GM19239 (cell line): ENCODE results near the gene NAGK.
A peak's percentile ranks its signal among the peaks of the same experiment; 100 is the strongest.
"Not testable (repeated sequence)": the region's sequence is repeated elsewhere in the genome, so short reads cannot be mapped to it uniquely, and the experiment has no call there.

Source experiments
- DNase-seq: peaks from one replicate; pipeline ENCODE4 v3.0.0; 2011; ENCODE audit warnings: low spot score; ENCODE audit not compliant: insufficient read length
- FAIRE-seq: peaks from 2 replicates; lab custom pipeline; 2011; peaks lifted over from hg19 to GRCh38; lab: Jason Lieb, UNC

Gene NAGK

DNA sequence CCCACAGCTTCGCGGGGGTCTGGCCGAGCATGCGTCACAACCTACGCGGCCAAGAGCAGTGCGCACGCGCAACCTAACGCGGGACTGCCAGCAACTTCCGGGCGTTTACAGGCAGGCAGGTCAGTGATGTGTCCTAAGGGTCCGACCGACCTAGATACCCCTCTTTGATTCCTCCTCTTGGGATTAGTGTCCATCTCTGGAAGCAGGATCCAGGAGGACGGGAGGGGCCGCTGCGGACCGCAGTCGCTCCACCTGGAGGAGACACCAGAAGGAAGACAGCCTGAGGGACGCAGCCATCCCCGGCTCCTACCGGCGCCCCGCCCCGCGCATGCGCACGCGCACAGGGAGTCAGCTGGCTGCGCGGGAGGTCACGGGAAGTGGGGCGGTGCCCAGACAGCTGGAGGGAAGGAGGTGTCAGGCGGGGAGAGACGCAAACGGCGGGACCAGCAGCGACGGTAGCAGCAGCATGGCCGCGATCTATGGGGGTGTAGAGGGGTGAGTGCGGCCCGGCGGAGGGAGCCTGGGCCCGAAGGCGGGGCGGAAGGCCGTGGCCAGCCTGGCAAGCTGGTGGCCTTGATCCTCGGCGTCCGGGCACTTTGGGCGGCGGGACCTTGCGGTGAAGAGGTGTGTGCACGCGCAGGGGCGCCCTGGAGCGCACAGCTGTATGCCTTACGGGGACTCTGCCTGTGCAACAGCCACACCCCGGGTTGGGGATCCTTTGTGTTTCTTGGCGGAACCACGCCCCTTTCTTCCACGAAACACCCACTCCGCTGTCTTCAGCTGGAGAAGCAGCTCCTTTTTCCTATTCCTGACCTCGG lies at the start of gene NAGK:
NAGK (plus strand) TSS at position 431 of the 818 bp plus-strand sequence; CDS start at position 467, 36 bp downstream.
- FAIRE-seq = peak; percentile 92
- peak; percentile 74 for DNase-seq

DNA sequence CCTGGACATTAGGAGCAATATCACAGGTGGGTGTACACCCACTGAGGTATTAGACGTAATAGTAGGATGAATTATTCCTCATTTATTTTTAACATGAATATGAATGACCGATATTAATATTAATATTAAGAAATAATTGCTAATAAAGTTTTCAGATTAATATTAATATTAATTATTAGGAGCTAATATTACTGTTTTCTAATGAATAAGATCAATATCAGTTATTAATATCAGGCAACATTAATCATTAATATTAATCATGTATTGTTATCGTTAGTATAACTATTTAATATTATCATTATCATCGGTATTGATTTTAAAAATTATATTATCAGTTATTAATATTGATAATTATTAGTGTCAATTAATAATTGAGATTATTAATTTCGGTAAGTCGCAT lies 48.5 kb upstream of the NAGK start:
- DNase-seq, FAIRE-seq: not testable (repeated sequence)

DNA sequence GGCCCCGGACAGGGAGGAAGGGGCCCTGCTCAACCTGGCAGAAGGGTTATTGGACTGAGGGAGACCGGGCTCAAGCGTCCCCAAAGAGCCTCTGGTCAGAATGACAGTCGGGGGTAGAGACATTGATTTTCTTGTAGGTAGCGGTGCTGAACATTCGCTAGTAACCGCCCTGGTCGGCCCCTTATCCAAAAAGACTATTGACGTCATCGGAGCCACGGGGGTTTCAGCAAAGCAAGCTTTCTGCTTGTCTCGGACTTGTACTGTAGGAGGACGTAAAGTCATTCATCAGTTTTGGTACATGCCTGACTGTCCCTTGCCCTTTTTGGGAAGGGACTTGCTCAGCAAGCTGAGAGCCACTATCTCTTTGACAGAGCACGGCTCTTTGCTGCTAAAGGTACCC lies 47.1 kb upstream of the NAGK start:
- not testable (repeated sequence) for FAIRE-seq, DNase-seq

DNA sequence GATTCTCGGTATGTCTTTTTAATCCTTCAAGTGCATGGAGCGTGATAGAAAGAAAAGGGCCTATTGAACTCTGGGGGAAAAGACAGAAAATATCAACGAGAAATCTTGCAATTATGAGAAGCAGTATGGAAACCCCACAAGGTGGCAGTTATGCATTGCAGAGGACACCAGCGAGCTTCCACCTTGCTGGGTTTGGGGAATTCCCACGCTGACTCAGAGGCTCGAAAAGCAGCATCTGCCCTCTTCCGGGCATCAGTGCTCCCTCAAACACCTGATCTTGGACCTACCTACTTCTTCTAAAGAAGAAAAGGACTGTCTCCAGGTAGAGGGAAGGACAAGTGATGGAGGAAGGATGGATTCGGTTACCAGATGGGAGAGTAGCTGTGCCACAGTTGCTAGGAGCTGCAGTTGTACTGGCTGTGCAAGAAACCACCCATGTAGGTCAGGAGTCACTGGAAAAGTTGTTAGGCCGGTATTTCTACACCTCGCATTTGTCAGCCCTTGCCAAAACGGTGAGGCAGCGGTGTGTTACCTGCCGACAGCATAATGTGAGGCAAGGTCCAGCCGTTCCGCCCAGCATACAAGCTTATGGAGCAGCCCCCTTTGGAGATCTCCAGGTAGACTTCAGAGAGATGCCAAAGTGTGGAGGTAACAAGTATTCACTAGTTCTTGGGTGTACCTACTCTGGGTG lies 44.8 kb upstream of the NAGK start:
- DNase-seq = not testable (repeated sequence)
- FAIRE-seq = peak; percentile 74

DNA sequence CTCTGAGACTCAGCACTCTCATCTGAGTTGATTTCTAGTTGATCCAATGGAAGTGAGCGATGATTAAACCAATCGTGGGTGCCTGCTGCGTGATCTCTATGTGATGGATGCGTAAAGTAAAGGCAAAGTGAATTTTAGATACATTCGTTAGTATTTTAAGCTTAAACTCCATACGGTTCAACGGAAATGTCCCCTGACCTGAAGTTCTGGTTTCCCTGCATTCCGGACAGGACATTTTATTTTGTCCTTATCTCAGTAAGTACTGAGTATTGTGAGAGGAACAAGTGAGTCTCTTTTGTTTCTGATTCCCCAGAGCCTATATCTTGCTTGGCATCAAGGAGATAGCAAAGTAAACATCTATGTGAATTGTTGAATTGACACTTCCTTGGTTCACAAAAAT lies 32.2 kb upstream of the NAGK start:
- not testable (repeated sequence) for FAIRE-seq

DNA sequence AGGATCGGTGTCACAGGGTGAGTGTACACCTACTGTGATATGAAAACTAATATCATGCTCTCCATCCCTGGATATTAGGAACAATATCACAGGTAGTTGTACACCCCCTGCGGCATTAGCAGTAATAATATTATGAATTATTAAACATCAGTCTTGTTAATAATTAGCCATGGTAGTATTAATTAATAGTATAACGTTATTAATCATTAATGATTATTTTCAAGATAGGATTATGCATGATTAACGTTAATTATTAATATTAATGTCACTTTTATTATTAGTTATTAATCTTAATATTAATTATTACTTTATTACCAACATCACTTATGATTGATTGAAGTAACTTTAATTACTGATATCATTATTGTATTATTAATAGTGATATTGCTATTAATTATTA lies 26.2 kb upstream of the NAGK start:
- DNase-seq (no peak), FAIRE-seq (no peak)

More for the DNA sequence above, 32.2 kb upstream of the NAGK start:
- DNase-seq = not testable (repeated sequence)

DNA sequence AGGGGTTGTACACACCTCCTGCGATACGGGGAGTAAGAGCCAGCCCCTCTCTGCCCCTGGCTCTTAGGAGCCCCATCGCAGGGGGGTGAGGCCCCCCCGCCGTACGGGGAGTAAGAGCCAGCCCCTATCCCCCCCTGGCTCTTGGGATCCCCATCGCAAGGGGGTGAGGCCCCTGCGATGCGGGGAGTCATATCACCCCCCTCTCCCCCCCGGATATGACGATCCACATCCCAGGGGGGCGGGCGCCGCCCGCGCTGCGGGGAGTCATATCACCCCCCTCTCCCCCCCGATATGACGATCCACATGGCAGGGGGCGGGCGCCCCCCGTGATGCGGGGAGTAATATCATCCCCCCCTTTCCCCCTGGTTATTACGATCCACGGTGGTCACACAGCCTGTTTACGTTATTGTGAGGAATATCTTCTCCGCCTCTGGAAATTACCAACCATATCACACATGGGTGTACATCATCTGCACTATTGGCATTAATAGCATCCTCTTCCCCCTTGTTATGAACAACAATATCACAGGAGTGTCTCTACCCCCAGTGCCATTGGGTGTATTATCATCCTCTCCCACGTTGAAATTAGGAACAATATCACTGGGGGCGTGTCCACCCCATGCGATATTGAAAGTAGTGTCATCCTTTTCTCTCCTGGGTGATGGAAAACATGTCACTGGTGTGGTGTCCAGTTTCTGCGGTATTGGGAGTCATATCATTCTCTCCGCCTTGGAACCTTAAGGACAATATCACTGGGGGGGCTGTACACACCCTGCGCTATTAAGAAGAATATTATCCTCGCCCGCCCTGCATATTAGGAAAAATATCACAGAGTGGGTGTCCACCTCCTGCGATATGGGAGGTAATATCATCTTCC lies 24.7 kb upstream of the NAGK start:
- no peak for FAIRE-seq

DNA sequence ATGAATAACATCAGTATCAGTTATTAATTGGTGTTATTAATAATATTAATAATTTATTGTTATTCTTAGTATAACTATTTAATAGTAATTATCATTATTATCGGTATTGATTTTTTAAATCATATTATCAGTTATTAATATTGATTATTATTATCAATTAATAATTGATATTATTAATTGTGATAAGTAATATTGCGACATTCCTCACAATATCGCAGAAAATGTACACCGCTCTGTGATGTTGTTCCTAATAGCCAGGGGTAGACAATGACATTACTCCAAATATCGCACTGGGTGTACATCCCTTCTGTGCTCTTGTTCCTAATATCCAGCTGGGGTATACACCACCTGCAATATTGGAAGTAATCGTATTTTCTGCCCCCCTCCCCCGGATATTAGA lies 23.3 kb upstream of the NAGK start:
- FAIRE-seq (no peak), DNase-seq (no peak)

More for the DNA sequence above, 24.7 kb upstream of the NAGK start:
- DNase-seq = no peak

DNA sequence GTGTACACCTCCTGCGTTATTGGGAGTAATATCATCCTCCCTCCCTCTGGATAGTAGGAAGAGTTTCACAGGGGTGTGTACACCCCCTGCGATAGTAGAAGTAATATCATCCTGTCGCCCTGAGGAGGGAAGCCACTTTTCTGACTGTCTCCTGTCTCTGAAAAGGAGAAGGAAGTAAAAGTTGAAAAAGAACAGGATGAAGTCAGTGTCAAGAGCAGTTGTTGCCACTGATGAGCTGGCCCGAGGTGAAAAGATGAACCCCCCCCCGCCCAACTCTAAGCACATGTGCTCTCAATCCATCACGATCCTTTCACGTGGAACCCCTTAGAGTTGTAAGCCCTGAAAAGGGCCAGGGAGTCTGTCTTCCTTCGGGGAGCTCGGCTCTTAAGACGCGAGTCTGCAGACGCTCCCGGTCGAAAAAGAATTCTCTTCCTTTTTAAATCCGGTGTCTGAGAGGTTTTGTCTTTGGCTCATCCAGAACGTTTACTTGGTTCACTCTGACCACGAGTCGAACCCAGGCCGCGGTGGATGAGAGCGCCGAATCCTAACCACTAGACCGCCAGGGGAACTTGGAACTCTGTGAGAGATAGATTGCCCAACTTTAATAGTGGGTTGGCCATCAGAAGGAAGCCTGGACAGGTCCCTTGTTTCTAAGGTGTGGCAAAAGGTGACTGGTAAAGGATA lies 22.4 kb upstream of the NAGK start:
- FAIRE-seq (no peak), DNase-seq (no peak)

DNA sequence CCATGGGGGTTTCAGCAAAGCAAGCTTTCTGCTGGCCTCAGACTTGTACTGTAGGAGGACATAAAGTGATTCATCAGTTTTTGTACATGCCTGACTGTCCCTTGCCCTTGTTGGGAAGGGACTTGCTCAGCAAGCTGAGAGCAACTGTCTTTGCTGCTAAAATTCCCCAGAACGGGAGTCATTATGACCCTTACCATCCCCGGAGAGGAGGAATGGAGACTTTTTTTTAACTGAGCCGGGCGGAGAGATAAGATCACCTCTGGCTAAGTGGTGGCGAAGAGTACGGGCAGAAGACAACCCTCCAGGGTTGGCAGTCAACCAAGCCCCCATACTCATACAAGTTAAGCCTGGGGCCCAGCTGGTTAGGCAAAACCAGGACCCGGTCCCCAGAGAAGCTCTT lies 20.4 kb upstream of the NAGK start:
- DNase-seq (no peak), FAIRE-seq (no peak)

DNA sequence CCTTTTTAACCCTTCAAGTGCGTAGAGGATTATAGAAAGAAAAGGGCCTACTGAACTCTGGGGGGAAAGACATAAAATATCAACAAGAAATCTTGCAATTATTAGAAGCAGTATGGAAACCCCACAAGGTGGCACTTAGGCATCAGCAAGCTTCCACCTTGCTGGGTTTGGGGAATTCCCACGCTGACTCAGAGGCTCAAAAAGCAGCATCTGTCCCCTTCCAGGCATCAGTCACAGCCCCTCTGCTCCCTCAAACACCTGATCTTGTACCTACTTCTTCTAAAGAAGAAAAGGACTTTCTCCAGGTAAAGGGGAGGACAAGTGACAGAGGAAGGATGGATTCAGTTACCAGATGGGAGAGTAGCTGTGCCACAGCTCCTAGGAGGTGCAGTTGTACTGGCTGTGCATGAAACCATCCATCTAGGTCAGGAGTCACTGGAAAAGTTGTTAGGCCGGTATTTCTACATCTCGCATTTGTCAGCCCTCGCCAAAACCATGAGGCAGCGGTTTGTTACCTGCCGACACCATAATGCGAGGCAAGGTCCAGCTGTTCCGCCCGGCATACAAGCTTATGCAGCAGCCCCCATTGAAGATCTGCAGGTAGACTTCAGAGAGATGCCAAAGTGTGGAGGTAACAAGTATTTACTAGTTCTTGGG lies 18.6 kb upstream of the NAGK start:
- FAIRE-seq, DNase-seq: not testable (repeated sequence)

DNA sequence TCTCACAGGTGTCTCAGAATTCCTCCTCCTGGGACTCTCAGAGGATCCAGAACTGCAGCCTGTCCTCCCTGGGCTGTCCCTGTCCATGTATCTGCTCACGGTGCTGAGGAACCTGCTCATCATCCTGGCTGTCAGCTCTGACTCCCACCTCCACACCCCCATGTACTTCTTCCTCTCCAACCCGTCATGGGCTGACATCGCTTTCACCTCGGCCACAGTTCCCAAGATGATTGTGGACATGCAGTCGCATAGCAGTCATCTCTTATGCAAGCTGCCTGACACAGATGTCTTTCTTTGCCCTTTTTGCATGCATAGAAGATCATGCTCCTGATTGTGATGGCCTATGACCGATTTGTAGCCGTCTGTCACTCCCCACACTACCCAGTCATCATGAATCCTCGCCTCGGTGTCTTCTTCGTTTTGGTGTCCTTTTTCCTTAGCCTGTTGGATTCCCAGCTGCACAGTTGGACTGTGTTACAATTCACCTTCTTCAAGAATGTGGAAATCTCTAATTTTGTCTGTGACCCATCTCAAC lies 13.2 kb upstream of the NAGK start:
- not testable (repeated sequence) for DNase-seq, FAIRE-seq

DNA sequence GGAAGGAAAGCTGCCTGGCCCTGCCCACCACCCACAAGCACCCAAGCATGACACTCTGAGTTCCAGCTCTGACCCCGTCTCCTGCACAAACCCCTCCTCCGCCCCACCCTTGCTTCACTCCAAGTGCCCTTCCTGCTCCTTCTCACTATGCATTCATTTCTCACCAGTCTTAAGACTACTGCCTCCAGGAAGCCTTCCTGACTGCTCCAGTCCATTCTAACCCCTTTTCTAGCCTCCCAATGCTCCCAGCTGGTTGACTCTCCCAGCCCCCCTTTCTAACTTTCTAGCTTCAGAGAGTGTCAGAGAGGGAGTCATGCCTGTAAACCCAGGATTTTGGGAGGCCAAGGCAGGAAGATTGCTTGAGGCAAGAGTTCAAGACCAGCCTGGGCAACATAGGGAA lies 8.2 kb upstream of the NAGK start:
- DNase-seq = no peak
- no peak for FAIRE-seq

DNA sequence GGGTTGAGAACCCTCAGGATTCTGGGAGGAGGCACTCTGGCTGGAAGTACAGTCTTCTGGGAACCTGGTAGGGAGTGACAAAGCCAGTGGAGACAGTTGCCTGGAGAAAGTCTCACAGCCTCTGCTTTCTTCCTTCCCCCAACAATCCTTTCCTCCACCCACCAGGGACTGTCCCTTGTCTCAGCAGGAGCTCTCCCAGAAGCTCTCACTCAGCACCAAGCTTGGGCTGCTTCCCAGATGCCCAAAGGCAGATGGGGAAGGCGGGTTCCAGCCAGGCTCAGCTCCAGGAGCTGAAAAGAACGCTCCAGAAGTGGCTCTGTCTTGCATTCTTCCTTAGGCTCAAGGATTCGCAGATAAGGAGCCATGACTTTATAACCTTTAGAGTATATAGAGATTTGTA lies 7.6 kb upstream of the NAGK start:
- FAIRE-seq (no peak), DNase-seq (no peak)

DNA sequence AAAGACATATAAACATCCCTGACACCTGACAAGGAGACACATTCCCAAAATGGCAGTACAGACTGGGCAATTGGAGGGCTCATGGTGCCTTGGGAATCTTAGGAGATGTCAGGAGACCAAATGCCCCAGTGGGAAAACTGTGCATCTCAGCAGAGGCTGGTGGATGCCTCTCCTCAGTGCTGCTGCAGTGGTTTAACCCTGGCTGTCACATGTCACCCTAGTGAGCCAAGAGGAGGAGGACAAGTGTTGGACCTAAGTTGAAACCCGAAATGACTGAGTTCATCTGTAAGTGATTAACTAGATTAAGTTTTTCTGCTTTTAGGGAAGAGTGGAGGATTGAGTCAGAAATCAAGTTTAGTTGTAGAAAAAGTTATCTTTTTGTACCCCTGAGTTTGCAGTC lies 5.2 kb upstream of the NAGK start:
- DNase-seq (no peak), FAIRE-seq (peak; percentile 94)

DNA sequence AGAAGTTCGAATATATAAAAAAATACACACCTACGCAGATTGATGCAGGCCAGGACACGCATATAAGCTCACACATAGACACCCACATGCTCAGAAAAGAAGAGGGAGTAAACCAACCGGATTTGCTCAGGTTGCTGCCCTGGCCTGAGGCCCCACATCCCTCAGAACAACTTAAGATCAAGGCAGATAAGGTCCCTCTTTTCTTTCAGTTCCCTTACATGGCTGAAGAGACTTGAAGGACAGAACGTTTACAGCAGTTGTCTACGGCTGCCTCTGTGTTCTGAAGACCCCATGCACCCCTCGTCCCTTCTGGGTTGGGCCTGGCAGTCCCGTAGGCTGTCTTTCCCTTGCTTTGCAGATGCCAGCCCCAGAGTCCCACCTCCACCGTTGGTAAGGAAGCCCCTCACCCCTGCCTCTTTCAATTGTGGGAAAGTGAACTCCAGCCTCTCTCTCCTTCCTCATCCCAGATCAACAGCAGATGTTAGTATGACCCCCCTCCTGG lies 4.3 kb upstream of the NAGK start:
- FAIRE-seq = peak; percentile 53
- DNase-seq = no peak

DNA sequence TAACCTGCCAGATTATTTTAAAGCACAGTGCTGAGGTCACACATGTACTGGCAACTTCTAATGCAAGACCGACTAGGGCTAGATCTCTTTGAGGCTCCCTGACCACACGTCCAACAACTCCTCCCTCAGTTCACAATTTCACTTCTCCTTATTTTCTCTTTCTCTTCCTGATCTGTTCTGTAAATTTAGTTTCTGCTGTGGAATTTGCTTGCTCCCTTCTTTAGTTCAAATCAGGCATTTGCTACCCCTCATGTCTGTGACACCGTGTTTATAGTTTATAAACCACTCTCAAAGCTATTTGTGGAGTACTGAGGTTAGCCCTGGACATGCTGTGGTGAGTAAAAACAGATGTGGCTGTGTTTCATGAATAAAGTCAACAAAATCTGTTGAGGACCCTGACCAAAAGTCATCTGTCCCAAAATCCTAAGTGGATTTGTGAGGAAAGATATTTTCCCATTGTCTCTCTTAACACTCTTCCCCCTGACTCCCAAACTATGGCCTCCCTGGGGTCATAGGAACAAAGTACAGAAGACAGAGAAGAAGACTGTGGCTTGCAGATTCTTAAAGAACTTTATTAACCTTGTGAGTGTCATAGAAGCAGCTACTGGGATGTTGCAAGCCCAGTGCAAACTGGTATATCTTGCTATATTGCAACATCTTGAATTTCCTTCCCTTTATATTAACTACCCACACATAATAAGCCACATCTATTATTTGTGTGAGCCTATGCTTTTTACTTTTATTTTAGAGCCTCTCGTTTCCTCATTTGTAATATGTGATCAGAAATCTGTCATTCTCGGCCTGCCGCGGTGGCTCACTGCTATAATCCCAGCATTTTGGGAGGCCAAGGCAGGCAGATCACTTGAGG lies 3.5 kb upstream of the NAGK start:
- DNase-seq = no peak

DNA sequence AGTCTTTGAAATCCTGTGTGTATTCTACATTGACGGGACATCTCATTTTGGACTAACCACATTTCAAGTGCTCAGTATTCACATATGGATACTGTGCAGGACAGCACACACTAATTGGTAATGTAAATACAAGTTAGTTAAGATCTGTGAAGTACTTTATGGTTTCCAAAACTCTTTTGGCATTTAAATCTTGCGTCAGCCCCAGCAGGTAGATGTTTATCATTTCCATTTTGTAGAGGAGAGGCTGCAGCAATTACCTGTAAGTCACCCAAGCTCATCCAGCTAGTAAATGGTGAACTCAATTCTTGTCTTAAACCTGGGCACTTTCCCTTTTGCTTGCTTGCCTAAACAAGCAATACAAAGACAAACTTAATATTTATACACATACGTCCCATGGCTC lies 1.6 kb upstream of the NAGK start:
- FAIRE-seq (no peak), DNase-seq (no peak)

More for the DNA sequence above, 3.5 kb upstream of the NAGK start:
- peak; percentile 83 for FAIRE-seq
